Dedifferentiated amniotic fluid mesenchymal stem cell (primary cell): ENCODE data around the gene DRG2.

Experiments
- DNase-seq: peaks from one replicate; pipeline ENCODE4 v3.0.0-alpha.2; 2016; ENCODE audit errors: extremely low spot score

DRG2 gene

GRCh38 chr17:18143044-18143936 lies 55.5 kb downstream of the DRG2 start:
- DNase-seq = no peak

GRCh38 chr17:18144261-18144660 lies 56.5 kb downstream of the DRG2 start:
- DNase-seq = no peak

GRCh38 chr17:18144855-18145254 lies 57.1 kb downstream of the DRG2 start:
- DNase-seq = no peak

- no peak for DNase-seq
Observed at GRCh38 chr17:18145811-18146210, 58.1 kb downstream of the DRG2 start.

- DNase-seq = no peak
Observed at GRCh38 chr17:18146259-18146658, 58.5 kb downstream of the DRG2 start.

- DNase-seq = no peak
Observed at GRCh38 chr17:18146980-18147379, 59.2 kb downstream of the DRG2 start.

GRCh38 chr17:18148586-18148985 lies 60.8 kb downstream of the DRG2 start:
- no peak for DNase-seq

- DNase-seq = no peak
Observed at GRCh38 chr17:18151290-18151689, 63.5 kb downstream of the DRG2 start.

GRCh38 chr17:18155179-18155578 lies 67.4 kb downstream of the DRG2 start:
- DNase-seq = no peak

- DNase-seq = no peak
Observed at GRCh38 chr17:18156171-18156975, 68.6 kb downstream of the DRG2 start.

- no peak for DNase-seq
Observed at GRCh38 chr17:18156976-18157280, 69.2 kb downstream of the DRG2 start.
